ENCODE data around the gene ZNF488.

DNA sequence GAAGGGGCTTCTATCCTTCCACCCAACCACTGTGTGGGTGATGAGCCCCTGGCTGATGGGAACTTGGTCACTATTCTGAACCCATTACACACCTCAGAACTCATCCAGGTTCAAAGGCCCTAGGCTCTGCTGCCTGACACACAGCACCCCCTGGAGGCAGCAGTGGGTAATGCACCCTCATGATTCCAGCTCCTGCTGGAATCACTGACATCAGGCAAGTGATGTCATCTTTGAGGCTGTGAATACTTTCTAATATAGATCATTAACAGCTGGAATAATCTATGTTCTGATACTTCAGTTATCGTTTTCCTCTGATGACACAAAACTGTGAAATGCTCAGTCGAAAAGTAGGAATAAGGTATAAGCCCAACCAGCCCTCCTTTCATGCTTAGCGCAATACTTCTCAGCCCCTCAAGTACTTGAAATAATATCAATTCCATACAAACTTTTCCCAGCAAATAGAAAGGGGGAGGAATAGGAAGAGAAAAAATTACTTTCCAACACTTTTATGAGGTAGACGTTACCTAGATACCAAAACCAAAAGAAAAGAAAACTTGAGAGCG lies 43.4 kb downstream of the ZNF488 start:
- TF ChIP-seq, protein P1, sequence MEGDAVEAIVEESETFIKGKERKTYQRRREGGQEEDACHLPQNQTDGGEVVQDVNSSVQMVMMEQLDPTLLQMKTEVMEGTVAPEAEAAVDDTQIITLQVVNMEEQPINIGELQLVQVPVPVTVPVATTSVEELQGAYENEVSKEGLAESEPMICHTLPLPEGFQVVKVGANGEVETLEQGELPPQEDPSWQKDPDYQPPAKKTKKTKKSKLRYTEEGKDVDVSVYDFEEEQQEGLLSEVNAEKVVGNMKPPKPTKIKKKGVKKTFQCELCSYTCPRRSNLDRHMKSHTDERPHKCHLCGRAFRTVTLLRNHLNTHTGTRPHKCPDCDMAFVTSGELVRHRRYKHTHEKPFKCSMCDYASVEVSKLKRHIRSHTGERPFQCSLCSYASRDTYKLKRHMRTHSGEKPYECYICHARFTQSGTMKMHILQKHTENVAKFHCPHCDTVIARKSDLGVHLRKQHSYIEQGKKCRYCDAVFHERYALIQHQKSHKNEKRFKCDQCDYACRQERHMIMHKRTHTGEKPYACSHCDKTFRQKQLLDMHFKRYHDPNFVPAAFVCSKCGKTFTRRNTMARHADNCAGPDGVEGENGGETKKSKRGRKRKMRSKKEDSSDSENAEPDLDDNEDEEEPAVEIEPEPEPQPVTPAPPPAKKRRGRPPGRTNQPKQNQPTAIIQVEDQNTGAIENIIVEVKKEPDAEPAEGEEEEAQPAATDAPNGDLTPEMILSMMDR (IDR thresholded peaks at IDR 0.05), result peak; percentile 100
- TF ChIP-seq POLR2AphosphoS5 (IDR thresholded peaks at IDR 0.05; ENCODE audit: low read depth, low read length), result no peak
